Measurements from ENCODE around the gene DMD.

GRCh38 chrX:32929040-32929439 is 282.3 kb downstream of the DMD start:
- TF ChIP-seq EP300 (IDR thresholded peaks at IDR 0.05) (no peak), CTCF (IDR thresholded peaks at IDR 0.05) (no peak), TFCP2L1 (CRISPR knock-in tag; IDR thresholded peaks at IDR 0.05) (no peak), MYC (IDR thresholded peaks at IDR 0.05; ENCODE audit: borderline replicate concordance, low read length) (no peak), FOSL2 (IDR thresholded peaks at IDR 0.05) (no peak), FOSL2 (CRISPR knock-in tag; IDR thresholded peaks at IDR 0.05) (no peak)

All from A549 (cell line).